ENCODE data around the gene PCK2.
A peak's percentile ranks its signal among the peaks of the same experiment; 100 is the strongest.

The PCK2 gene

GRCh38 chr14:24074625-24075484 lies 19.3 kb upstream of the PCK2 start:
- DNase-seq (ENCODE audit: low read depth in 2 of 3, low spot score in 1 of 3), result no peak

GRCh38 chr14:24075485-24076301 lies 18.4 kb upstream of the PCK2 start:
- DNase-seq (ENCODE audit: low read depth in 2 of 3, low spot score in 1 of 3), result no peak

- no peak for DNase-seq (ENCODE audit: low read depth in 2 of 3, low spot score in 1 of 3)
These were observed 17.9 kb upstream of the PCK2 start for GRCh38 chr14:24076302-24076601.

- DNase-seq (ENCODE audit: low read depth in 2 of 3, low spot score in 1 of 3), result no peak
These were observed 17.0 kb upstream of the PCK2 start for GRCh38 chr14:24077086-24077485.

- DNase-seq (ENCODE audit: low read depth in 2 of 3, low spot score in 1 of 3), result no peak
These were observed 16.0 kb upstream of the PCK2 start for GRCh38 chr14:24078146-24078545.

- DNase-seq (ENCODE audit: low read depth in 2 of 3, low spot score in 1 of 3), result no peak
These were observed 14.5 kb upstream of the PCK2 start for GRCh38 chr14:24079491-24080141.

GRCh38 chr14:24080142-24080530 lies 14.0 kb upstream of the PCK2 start:
- no peak for DNase-seq (ENCODE audit: low read depth in 2 of 3, low spot score in 1 of 3)

- peak; percentile 18 to 57 (median 56) for DNase-seq (ENCODE audit: low read depth in 2 of 3, low spot score in 1 of 3)
These were observed 13.0 kb upstream of the PCK2 start for GRCh38 chr14:24080888-24081738.

- DNase-seq (ENCODE audit: low read depth in 2 of 3, low spot score in 1 of 3), result no peak
These were observed 12.3 kb upstream of the PCK2 start for GRCh38 chr14:24081739-24082211.

GRCh38 chr14:24082411-24083080 lies 11.6 kb upstream of the PCK2 start:
- DNase-seq (ENCODE audit: low read depth in 2 of 3, low spot score in 1 of 3), result no peak

- no peak for DNase-seq (ENCODE audit: low read depth in 2 of 3, low spot score in 1 of 3)
These were observed 10.6 kb upstream of the PCK2 start for GRCh38 chr14:24083462-24083861.

GRCh38 chr14:24084440-24084839 lies 9.7 kb upstream of the PCK2 start:
- DNase-seq (ENCODE audit: low read depth in 2 of 3, low spot score in 1 of 3), result no peak

GRCh38 chr14:24085215-24085614 lies 8.9 kb upstream of the PCK2 start:
- no peak for DNase-seq (ENCODE audit: low read depth in 2 of 3, low spot score in 1 of 3)

- DNase-seq (ENCODE audit: low read depth in 2 of 3, low spot score in 1 of 3), result no peak
These were observed 7.7 kb upstream of the PCK2 start for GRCh38 chr14:24086193-24086955.

- no peak for DNase-seq (ENCODE audit: low read depth in 2 of 3, low spot score in 1 of 3)
These were observed 7.1 kb upstream of the PCK2 start for GRCh38 chr14:24087004-24087403.

GRCh38 chr14:24088095-24088494 lies 6.0 kb upstream of the PCK2 start:
- no peak for DNase-seq (ENCODE audit: low read depth in 2 of 3, low spot score in 1 of 3)

GRCh38 chr14:24089890-24090289 lies 4.2 kb upstream of the PCK2 start:
- DNase-seq (ENCODE audit: low read depth in 2 of 3, low spot score in 1 of 3), result no peak

- no peak for DNase-seq (ENCODE audit: low read depth in 2 of 3, low spot score in 1 of 3)
These were observed 2.0 kb upstream of the PCK2 start for GRCh38 chr14:24092110-24092504.

- no peak for DNase-seq (ENCODE audit: low read depth in 2 of 3, low spot score in 1 of 3)
These were observed 1.5 kb upstream of the PCK2 start for GRCh38 chr14:24092505-24093206.

Measured in stimulated activated CD4-positive, alpha-beta T cell treated with anti-CD3 and anti-CD28 coated beads, Interleukin-12 subunit alpha, Interleukin-12 subunit beta, amount 100 ng/mL, for 48 hours (primary cell).